WTC11 (cell line): ENCODE measurements around the gene CRADD. TPM values are rescaled to one million over a fixed set of nuclear protein-coding genes. Genes with fewer than 3 reads are reported as not detected.

ENCODE experiments used
- ATAC-seq: fragments of 200-7000 bp; cut with Tn5 transposase; 2 replicates; pipeline ENCODE4 v1.10.0; 2021; ENCODE audit warnings: mild to moderate bottlenecking, moderate library complexity
- CTCF ChIA-PET: fragments of 300-600 bp; sonication (Branson Sonifier 250); formaldehyde crosslinking; loops from one replicate; lab custom pipeline; 2021; ENCODE audit warnings: antibody characterized with exemption; lab: Charles Lee
- POLR2A ChIA-PET: fragments of 350-600 bp; sonication (Branson Sonifier 250); formaldehyde crosslinking; loops from one replicate; lab custom pipeline; 2021; ENCODE audit warnings: antibody characterized with exemption; lab: Charles Lee
- DNase-seq: peaks from one replicate; pipeline ENCODE4 v3.0.0; 2021; ENCODE audit warnings: low spot score
- H3K27ac Mint-ChIP-seq: 2 replicates; pipeline ENCODE4 v1.8.0; 2021; ENCODE audit warnings: mixed read lengths
- H3K27me3 Mint-ChIP-seq: 2 replicates; pipeline ENCODE4 v1.8.0; 2021; ENCODE audit warnings: low read depth, mild to moderate bottlenecking, moderate library complexity, mixed read lengths
- H3K36me3 Mint-ChIP-seq: 2 replicates; pipeline ENCODE4 v1.8.0; 2021; ENCODE audit warnings: mixed read lengths
- H3K4me1 Mint-ChIP-seq: 2 replicates; pipeline ENCODE4 v1.8.0; 2022; ENCODE audit warnings: mixed read lengths
- H3K4me3 Mint-ChIP-seq: 2 replicates; pipeline ENCODE4 v1.8.0; 2021; ENCODE audit warnings: mild to moderate bottlenecking, moderate library complexity, mixed read lengths
- H3K9me3 Mint-ChIP-seq: 2 replicates; pipeline ENCODE4 v1.8.0; 2021; ENCODE audit warnings: mixed read lengths
- EMX1 ChIP-seq: fragments of 250-450 bp; sonication (Bioruptor Pico); IDR thresholded peaks from 2 replicates; pipeline ENCODE4 v1.8.0; 2021; ENCODE audit warnings: mild to moderate bottlenecking
- ESRRA ChIP-seq: sonication (generic); formaldehyde crosslinking; IDR thresholded peaks from 2 replicates; pipeline ENCODE4 v1.8.1; 2022; ENCODE audit warnings: mild to moderate bottlenecking, missing genetic modification reagents, borderline replicate concordance
- FOXK1 ChIP-seq: sonication (generic); formaldehyde crosslinking; IDR thresholded peaks from 2 replicates; pipeline ENCODE4 v1.8.0; 2022; ENCODE audit warnings: mild to moderate bottlenecking, moderate library complexity, missing genetic modification reagents
- FOXP1 ChIP-seq: sonication (generic); formaldehyde crosslinking; IDR thresholded peaks from 2 replicates; pipeline ENCODE4 v1.8.0; 2022; ENCODE audit warnings: missing genetic modification reagents, mild to moderate bottlenecking, moderate library complexity, borderline replicate concordance
- GABPB1 ChIP-seq: sonication (generic); formaldehyde crosslinking; IDR thresholded peaks from 2 replicates; pipeline ENCODE4 v1.8.1; 2023; ENCODE audit warnings: mild to moderate bottlenecking, missing genetic modification reagents
- HMGA2 ChIP-seq: fragments of 250-450 bp; sonication (Bioruptor Pico); IDR thresholded peaks from 2 replicates; pipeline ENCODE4 v1.4.0; 2021; ENCODE audit warnings: mild to moderate bottlenecking, moderate library complexity
- JUN ChIP-seq: sonication (generic); formaldehyde crosslinking; IDR thresholded peaks from 2 replicates; pipeline ENCODE4 v1.8.0; 2023; ENCODE audit warnings: mild to moderate bottlenecking, missing genetic modification reagents
- NFATC4 ChIP-seq: fragments of 250-450 bp; sonication (Bioruptor Pico); IDR thresholded peaks from 2 replicates; pipeline ENCODE4 v1.9.0; 2021; ENCODE audit warnings: mild to moderate bottlenecking
- NFE2L1 ChIP-seq: sonication (generic); formaldehyde crosslinking; IDR thresholded peaks from 2 replicates; pipeline ENCODE4 v1.8.1; 2023; ENCODE audit warnings: missing genetic modification reagents
- RORB ChIP-seq: fragments of 250-450 bp; sonication (Bioruptor Pico); IDR thresholded peaks from 2 replicates; pipeline ENCODE4 v1.9.0; 2021; ENCODE audit warnings: mild to moderate bottlenecking
- TEAD4 ChIP-seq: sonication (generic); formaldehyde crosslinking; IDR thresholded peaks from 2 replicates; pipeline ENCODE4 v1.8.0; 2022; ENCODE audit warnings: mild to moderate bottlenecking, missing genetic modification reagents
- ZBTB21 ChIP-seq: sonication (generic); formaldehyde crosslinking; IDR thresholded peaks from 2 replicates; pipeline ENCODE4 v1.8.1; 2023; ENCODE audit warnings: mild to moderate bottlenecking, missing genetic modification reagents, borderline replicate concordance
- ZNF423 ChIP-seq: fragments of 250-450 bp; sonication (Bioruptor Pico); IDR thresholded peaks from 2 replicates; pipeline ENCODE4 v2.1.2; 2022; ENCODE audit warnings: mild to moderate bottlenecking, moderate library complexity
- total RNA-seq: library from RNA; stranded (reverse); gene quantifications from 3 replicates; pipeline ENCODE4 v1.2.3, GENCODE V29; 2021
- TF ChIP-seq, protein P1 (sequence below): sonication (generic); formaldehyde crosslinking; IDR thresholded peaks from 2 replicates; pipeline ENCODE4 v1.8.1; 2022; ENCODE audit warnings: mild to moderate bottlenecking, moderate library complexity, missing genetic modification reagents
- TF ChIP-seq, protein P2 (sequence below): sonication (generic); formaldehyde crosslinking; IDR thresholded peaks from 2 replicates; pipeline ENCODE4 v1.8.1; 2022; ENCODE audit warnings: low read depth, missing genetic modification reagents, borderline replicate concordance
- TF ChIP-seq, protein P3 (sequence below): fragments of 250-450 bp; sonication (Bioruptor Pico); IDR thresholded peaks from 2 replicates; pipeline ENCODE4 v1.9.0; 2021; ENCODE audit warnings: moderate library complexity, mild to moderate bottlenecking, inconsistent platforms, borderline replicate concordance
- TF ChIP-seq, protein P4 (sequence below): fragments of 250-450 bp; sonication (Bioruptor Pico); IDR thresholded peaks from 2 replicates; pipeline ENCODE4 v1.9.0; 2021; ENCODE audit warnings: mild to moderate bottlenecking
- TF ChIP-seq, protein P5 (sequence below): sonication (generic); formaldehyde crosslinking; conservative IDR thresholded peaks from 2 replicates; pipeline ENCODE4 v1.8.1; 2023; ENCODE audit warnings: mild to moderate bottlenecking, low read depth, missing genetic modification reagents, moderate library complexity
- TF ChIP-seq, protein P6 (sequence below): sonication (generic); formaldehyde crosslinking; IDR thresholded peaks from 2 replicates; pipeline ENCODE4 v1.8.0; 2023; ENCODE audit warnings: mild to moderate bottlenecking, missing genetic modification reagents
- TF ChIP-seq, protein P7 (sequence below): fragments of 250-450 bp; sonication (Bioruptor Pico); IDR thresholded peaks from 2 replicates; pipeline ENCODE4 v2.1.2; 2022; ENCODE audit warnings: mild to moderate bottlenecking, moderate library complexity
- TF ChIP-seq, protein P8 (sequence below): fragments of 200-600 bp; IDR thresholded peaks from 2 replicates; pipeline ENCODE4 v1.8.0; 2022; ENCODE audit warnings: antibody characterized with exemption
- TF ChIP-seq, protein P9 (sequence below): sonication (generic); formaldehyde crosslinking; conservative IDR thresholded peaks from 2 replicates; pipeline ENCODE4 v1.8.1; 2022; ENCODE audit warnings: mild to moderate bottlenecking, missing genetic modification reagents
- TF ChIP-seq, protein P10 (sequence below): sonication (generic); formaldehyde crosslinking; IDR thresholded peaks from 2 replicates; pipeline ENCODE4 v1.8.1; 2023; ENCODE audit warnings: mild to moderate bottlenecking, missing genetic modification reagents, moderate library complexity

CRADD gene
- total RNA-seq, 1 experiment from 2014 or later: 11.6 TPM

DNA sequence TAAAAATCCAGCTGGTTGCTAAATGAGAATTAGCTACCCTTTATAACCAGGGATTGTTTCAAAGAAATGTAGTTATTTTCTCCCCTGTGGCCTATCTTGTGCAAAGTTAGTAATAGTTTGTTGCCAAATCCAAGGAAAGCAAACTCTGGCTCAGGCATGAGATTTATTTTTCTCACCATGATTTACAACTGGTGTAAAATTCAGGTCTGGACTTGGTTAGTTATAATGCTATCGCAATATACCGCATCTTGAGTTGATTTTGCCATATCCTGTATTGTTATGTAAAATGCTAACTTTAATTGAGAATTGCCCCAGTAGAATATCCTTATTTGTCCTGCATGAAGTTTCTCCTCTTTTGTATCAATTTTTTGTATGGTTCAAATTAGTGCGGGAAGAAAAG lies 135.5 kb downstream of the CRADD start:
- Mint-ChIP-seq H3K27me3 (no peaks in the 10 kb centered on the region), H3K4me1 (peaks cover 11% of the 10 kb centered on the region; the same call in 1 of the 2 replicates), H3K9me3 (no peaks in the 10 kb centered on the region), H3K27ac (no peak overlapping the region), H3K4me3 (no peak overlapping the region), H3K36me3 (no peaks in the 10 kb centered on the region)
- POLR2A ChIA-PET: no interaction called here
- no peak for DNase-seq
- no peak for ATAC-seq
- CTCF ChIA-PET: interaction anchor here (1.4 kb wide), 1 partner anchor 11 kb away, joined by 3 read pairs; no protein-coding TSS in a partner anchor
- TF ChIP-seq, protein P1, sequence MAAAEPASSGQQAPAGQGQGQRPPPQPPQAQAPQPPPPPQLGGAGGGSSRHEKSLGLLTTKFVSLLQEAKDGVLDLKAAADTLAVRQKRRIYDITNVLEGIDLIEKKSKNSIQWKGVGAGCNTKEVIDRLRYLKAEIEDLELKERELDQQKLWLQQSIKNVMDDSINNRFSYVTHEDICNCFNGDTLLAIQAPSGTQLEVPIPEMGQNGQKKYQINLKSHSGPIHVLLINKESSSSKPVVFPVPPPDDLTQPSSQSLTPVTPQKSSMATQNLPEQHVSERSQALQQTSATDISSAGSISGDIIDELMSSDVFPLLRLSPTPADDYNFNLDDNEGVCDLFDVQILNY (CRISPR knock-in tag): no peak
- TF ChIP-seq ZBTB21 (no peak), RORB (CRISPR knock-in tag) (no peak), FOXP1 (CRISPR knock-in tag) (no peak), NFATC4 (CRISPR knock-in tag) (no peak)
- TF ChIP-seq, protein P2, sequence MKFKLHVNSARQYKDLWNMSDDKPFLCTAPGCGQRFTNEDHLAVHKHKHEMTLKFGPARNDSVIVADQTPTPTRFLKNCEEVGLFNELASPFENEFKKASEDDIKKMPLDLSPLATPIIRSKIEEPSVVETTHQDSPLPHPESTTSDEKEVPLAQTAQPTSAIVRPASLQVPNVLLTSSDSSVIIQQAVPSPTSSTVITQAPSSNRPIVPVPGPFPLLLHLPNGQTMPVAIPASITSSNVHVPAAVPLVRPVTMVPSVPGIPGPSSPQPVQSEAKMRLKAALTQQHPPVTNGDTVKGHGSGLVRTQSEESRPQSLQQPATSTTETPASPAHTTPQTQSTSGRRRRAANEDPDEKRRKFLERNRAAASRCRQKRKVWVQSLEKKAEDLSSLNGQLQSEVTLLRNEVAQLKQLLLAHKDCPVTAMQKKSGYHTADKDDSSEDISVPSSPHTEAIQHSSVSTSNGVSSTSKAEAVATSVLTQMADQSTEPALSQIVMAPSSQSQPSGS (CRISPR knock-in tag): no peak
- TF ChIP-seq, protein P3, sequence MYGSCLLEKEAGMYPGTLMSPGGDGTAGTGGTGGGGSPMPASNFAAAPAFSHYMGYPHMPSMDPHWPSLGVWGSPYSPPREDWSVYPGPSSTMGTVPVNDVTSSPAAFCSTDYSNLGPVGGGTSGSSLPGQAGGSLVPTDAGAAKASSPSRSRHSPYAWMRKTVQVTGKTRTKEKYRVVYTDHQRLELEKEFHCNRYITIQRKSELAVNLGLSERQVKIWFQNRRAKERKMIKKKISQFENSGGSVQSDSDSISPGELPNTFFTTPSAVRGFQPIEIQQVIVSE (CRISPR knock-in tag): no peak
- TF ChIP-seq, protein P4, sequence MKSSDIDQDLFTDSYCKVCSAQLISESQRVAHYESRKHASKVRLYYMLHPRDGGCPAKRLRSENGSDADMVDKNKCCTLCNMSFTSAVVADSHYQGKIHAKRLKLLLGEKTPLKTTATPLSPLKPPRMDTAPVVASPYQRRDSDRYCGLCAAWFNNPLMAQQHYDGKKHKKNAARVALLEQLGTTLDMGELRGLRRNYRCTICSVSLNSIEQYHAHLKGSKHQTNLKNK (CRISPR knock-in tag): no peak
- TF ChIP-seq, protein P5, sequence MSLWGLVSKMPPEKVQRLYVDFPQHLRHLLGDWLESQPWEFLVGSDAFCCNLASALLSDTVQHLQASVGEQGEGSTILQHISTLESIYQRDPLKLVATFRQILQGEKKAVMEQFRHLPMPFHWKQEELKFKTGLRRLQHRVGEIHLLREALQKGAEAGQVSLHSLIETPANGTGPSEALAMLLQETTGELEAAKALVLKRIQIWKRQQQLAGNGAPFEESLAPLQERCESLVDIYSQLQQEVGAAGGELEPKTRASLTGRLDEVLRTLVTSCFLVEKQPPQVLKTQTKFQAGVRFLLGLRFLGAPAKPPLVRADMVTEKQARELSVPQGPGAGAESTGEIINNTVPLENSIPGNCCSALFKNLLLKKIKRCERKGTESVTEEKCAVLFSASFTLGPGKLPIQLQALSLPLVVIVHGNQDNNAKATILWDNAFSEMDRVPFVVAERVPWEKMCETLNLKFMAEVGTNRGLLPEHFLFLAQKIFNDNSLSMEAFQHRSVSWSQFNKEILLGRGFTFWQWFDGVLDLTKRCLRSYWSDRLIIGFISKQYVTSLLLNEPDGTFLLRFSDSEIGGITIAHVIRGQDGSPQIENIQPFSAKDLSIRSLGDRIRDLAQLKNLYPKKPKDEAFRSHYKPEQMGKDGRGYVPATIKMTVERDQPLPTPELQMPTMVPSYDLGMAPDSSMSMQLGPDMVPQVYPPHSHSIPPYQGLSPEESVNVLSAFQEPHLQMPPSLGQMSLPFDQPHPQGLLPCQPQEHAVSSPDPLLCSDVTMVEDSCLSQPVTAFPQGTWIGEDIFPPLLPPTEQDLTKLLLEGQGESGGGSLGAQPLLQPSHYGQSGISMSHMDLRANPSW (CRISPR knock-in tag): no peak

DNA sequence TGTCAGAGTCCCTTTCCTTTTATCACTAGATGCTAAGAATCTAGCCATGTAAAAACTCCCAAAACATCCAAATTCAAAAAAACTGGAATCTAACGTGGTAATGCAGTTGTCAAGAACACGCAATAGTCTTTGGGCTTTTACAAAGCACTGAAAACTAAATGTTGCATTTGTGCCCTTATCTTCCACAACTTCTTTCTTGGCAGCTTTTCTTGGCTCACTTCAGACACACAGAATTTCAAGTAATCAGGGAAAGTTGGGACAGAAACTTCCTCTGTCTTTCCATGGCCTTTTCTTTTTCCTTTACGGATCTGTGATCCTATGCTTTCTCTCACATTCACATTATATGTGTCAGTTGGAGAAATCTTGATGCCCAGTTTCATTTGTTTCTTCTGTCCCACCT lies 136.0 kb downstream of the CRADD start:
- ATAC-seq (no peak), DNase-seq (no peak)
- Mint-ChIP-seq H3K4me1 (peaks cover 11% of the 10 kb centered on the region; the same call in 1 of the 2 replicates), H3K4me3 (no peak overlapping the region), H3K27ac (no peak overlapping the region), H3K36me3 (no peaks in the 10 kb centered on the region), H3K27me3 (no peaks in the 10 kb centered on the region), H3K9me3 (no peaks in the 10 kb centered on the region)
- CTCF ChIA-PET: interaction anchor here (1.4 kb wide), 1 partner anchor 10 kb away, joined by 3 read pairs; no protein-coding TSS in a partner anchor
- POLR2A ChIA-PET: no interaction called here
- TF ChIP-seq, protein P6, sequence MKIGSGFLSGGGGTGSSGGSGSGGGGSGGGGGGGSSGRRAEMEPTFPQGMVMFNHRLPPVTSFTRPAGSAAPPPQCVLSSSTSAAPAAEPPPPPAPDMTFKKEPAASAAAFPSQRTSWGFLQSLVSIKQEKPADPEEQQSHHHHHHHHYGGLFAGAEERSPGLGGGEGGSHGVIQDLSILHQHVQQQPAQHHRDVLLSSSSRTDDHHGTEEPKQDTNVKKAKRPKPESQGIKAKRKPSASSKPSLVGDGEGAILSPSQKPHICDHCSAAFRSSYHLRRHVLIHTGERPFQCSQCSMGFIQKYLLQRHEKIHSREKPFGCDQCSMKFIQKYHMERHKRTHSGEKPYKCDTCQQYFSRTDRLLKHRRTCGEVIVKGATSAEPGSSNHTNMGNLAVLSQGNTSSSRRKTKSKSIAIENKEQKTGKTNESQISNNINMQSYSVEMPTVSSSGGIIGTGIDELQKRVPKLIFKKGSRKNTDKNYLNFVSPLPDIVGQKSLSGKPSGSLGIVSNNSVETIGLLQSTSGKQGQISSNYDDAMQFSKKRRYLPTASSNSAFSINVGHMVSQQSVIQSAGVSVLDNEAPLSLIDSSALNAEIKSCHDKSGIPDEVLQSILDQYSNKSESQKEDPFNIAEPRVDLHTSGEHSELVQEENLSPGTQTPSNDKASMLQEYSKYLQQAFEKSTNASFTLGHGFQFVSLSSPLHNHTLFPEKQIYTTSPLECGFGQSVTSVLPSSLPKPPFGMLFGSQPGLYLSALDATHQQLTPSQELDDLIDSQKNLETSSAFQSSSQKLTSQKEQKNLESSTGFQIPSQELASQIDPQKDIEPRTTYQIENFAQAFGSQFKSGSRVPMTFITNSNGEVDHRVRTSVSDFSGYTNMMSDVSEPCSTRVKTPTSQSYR (CRISPR knock-in tag): no peak
- TF ChIP-seq JUN (CRISPR knock-in tag) (no peak), ZNF423 (no peak), GABPB1 (no peak), HMGA2 (CRISPR knock-in tag) (no peak), EMX1 (no peak), ESRRA (CRISPR knock-in tag) (no peak), TEAD4 (no peak), FOXK1 (CRISPR knock-in tag) (no peak), NFE2L1 (CRISPR knock-in tag) (no peak)
- TF ChIP-seq, protein P7, sequence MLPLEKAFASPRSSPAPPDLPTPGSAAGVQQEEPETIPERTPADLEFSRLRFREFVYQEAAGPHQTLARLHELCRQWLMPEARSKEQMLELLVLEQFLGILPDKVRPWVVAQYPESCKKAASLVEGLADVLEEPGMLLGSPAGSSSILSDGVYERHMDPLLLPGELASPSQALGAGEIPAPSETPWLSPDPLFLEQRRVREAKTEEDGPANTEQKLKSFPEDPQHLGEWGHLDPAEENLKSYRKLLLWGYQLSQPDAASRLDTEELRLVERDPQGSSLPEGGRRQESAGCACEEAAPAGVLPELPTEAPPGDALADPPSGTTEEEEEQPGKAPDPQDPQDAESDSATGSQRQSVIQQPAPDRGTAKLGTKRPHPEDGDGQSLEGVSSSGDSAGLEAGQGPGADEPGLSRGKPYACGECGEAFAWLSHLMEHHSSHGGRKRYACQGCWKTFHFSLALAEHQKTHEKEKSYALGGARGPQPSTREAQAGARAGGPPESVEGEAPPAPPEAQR (CRISPR knock-in tag): no peak
- TF ChIP-seq, protein P8, sequence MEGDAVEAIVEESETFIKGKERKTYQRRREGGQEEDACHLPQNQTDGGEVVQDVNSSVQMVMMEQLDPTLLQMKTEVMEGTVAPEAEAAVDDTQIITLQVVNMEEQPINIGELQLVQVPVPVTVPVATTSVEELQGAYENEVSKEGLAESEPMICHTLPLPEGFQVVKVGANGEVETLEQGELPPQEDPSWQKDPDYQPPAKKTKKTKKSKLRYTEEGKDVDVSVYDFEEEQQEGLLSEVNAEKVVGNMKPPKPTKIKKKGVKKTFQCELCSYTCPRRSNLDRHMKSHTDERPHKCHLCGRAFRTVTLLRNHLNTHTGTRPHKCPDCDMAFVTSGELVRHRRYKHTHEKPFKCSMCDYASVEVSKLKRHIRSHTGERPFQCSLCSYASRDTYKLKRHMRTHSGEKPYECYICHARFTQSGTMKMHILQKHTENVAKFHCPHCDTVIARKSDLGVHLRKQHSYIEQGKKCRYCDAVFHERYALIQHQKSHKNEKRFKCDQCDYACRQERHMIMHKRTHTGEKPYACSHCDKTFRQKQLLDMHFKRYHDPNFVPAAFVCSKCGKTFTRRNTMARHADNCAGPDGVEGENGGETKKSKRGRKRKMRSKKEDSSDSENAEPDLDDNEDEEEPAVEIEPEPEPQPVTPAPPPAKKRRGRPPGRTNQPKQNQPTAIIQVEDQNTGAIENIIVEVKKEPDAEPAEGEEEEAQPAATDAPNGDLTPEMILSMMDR: no peak
- TF ChIP-seq, protein P9, sequence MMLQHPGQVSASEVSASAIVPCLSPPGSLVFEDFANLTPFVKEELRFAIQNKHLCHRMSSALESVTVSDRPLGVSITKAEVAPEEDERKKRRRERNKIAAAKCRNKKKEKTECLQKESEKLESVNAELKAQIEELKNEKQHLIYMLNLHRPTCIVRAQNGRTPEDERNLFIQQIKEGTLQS (CRISPR knock-in tag): no peak
- TF ChIP-seq, protein P10, sequence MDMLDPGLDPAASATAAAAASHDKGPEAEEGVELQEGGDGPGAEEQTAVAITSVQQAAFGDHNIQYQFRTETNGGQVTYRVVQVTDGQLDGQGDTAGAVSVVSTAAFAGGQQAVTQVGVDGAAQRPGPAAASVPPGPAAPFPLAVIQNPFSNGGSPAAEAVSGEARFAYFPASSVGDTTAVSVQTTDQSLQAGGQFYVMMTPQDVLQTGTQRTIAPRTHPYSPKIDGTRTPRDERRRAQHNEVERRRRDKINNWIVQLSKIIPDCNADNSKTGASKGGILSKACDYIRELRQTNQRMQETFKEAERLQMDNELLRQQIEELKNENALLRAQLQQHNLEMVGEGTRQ (CRISPR knock-in tag): no peak
